OCI-LY1 (cell line): ENCODE measurements around the gene SKA2.

Experiments used
- H2AFZ ChIP-seq: fragments of 200-600 bp; sonication (generic), shearing (Covaris generic); 2 replicates; pipeline ENCODE4 v1.6.0; 2014; ENCODE audit warnings: antibody characterized with exemption, mild to moderate bottlenecking, low read length
- H3F3A ChIP-seq: fragments of 200-600 bp; sonication (generic), shearing (Covaris generic); 2 replicates; pipeline ENCODE4 v1.6.0; 2014; ENCODE audit warnings: mild to moderate bottlenecking, antibody characterized with exemption, low read length, moderate library complexity; ENCODE audit not compliant: insufficient read depth
- H3K27ac ChIP-seq: fragments of 200-600 bp; sonication (generic); 2 replicates; pipeline ENCODE4 v1.5.1; 2014; ENCODE audit warnings: low read length, mixed run types, mild to moderate bottlenecking, low read depth; ENCODE audit not compliant: poor library complexity, severe bottlenecking
- H3K27me3 ChIP-seq: fragments of 200-600 bp; sonication (generic); 2 replicates; pipeline ENCODE4 v1.6.0; 2014; ENCODE audit warnings: antibody characterized with exemption, mild to moderate bottlenecking, low read length, moderate library complexity; ENCODE audit not compliant: insufficient read depth
- H3K36me3 ChIP-seq: fragments of 200-600 bp; sonication (generic); 2 replicates; pipeline ENCODE4 v1.6.1; 2014; ENCODE audit warnings: mild to moderate bottlenecking, antibody characterized with exemption, low read length, moderate library complexity, mixed read lengths; ENCODE audit not compliant: insufficient read depth
- H3K4me1 ChIP-seq: fragments of 200-600 bp; sonication (generic); 2 replicates; pipeline ENCODE4 v1.5.1; 2014; ENCODE audit warnings: mild to moderate bottlenecking, low read length, moderate library complexity; ENCODE audit not compliant: insufficient read depth, severe bottlenecking
- H3K4me2 ChIP-seq: fragments of 200-600 bp; sonication (generic), shearing (Covaris generic); 2 replicates; pipeline ENCODE4 v1.6.1; 2014; ENCODE audit warnings: low read length
- H3K4me3 ChIP-seq: fragments of 200-600 bp; sonication (generic); 2 replicates; pipeline ENCODE4 v1.5.1; 2014; ENCODE audit warnings: low read length, low read depth, mild to moderate bottlenecking, mixed read lengths; ENCODE audit not compliant: poor library complexity, severe bottlenecking
- H3K79me2 ChIP-seq: fragments of 200-600 bp; shearing (Covaris generic); 2 replicates; pipeline ENCODE4 v1.6.1; 2016; ENCODE audit warnings: mixed run types, low read length, mixed read lengths; ENCODE audit not compliant: insufficient read depth
- H3K9ac ChIP-seq: fragments of 200-600 bp; sonication (generic), shearing (Covaris generic); 2 replicates; pipeline ENCODE4 v1.6.1; 2014; ENCODE audit warnings: mild to moderate bottlenecking, low read length, mixed read lengths
- H3K9me2 ChIP-seq: fragments of 200-600 bp; sonication (generic), shearing (Covaris generic); 2 replicates; pipeline ENCODE4 v1.6.1; 2014; ENCODE audit warnings: low read depth, mild to moderate bottlenecking, low read length, mixed read lengths
- H3K9me3 ChIP-seq: fragments of 200-600 bp; shearing (Covaris generic); 2 replicates; pipeline ENCODE4 v1.6.1; 2014; ENCODE audit warnings: low read length, mixed read lengths
- H4K20me1 ChIP-seq: fragments of 200-600 bp; sonication (generic), shearing (Covaris generic); 2 replicates; pipeline ENCODE4 v1.6.0; 2016; ENCODE audit warnings: mild to moderate bottlenecking, low read length; ENCODE audit not compliant: insufficient read depth
- CTCF ChIP-seq: fragments of 200-600 bp; sonication (generic), shearing (Covaris generic); IDR thresholded peaks from 2 replicates; pipeline ENCODE4 v1.5.1; 2017; ENCODE audit warnings: mild to moderate bottlenecking, antibody characterized with exemption, low read length, moderate library complexity, mixed read lengths
- EZH2 ChIP-seq: fragments of 200-600 bp; sonication (generic), shearing (Covaris generic); IDR thresholded peaks from 2 replicates; pipeline ENCODE4 v1.8.0; 2017; ENCODE audit warnings: borderline replicate concordance, mixed run types, mild to moderate bottlenecking, antibody characterized with exemption, low read length, moderate library complexity, mixed read lengths

SKA2 gene

GRCh38 chr17:59101178-59101577 is 53.8 kb downstream of the SKA2 start:
- Histone ChIP-seq H3K36me3 (peaks cover 58% of the 10 kb centered on the region), H3K27me3 (no peaks in the 10 kb centered on the region), H3K4me3 (no peak overlapping the region), H3K9ac (no peak overlapping the region), H3F3A (no peaks in the 10 kb centered on the region), H3K4me1 (peaks cover 17% of the 10 kb centered on the region), H3K4me2 (no peak overlapping the region), H3K9me3 (0 out of 2 replicates have a peak, but pooled peaks cover 6% of the 10 kb centered on the region), H4K20me1 (no peaks in the 10 kb centered on the region), H2AFZ (no peak overlapping the region), H3K9me2 (no peaks in the 10 kb centered on the region), H3K79me2 (peaks cover 42% of the 10 kb centered on the region), H3K27ac (no peak overlapping the region)
- TF ChIP-seq CTCF (no peak), EZH2 (no peak)

- H3K9me3 ChIP-seq = 0 out of 2 replicates have a peak, but pooled peaks cover 6% of the 10 kb centered on the region
- H3K4me2 ChIP-seq = no peak overlapping the region
- no peak for TF ChIP-seq EZH2
- TF ChIP-seq CTCF = no peak
- H3F3A ChIP-seq = no peaks in the 10 kb centered on the region
- H3K9me2 ChIP-seq = no peaks in the 10 kb centered on the region
- no peak overlapping the region for H3K9ac ChIP-seq
- H3K27ac ChIP-seq = no peak overlapping the region
- H3K4me1 ChIP-seq = peaks cover 19% of the 10 kb centered on the region
- H3K79me2 ChIP-seq = peaks cover 40% of the 10 kb centered on the region
- no peak overlapping the region for H3K4me3 ChIP-seq
- no peak overlapping the region for H2AFZ ChIP-seq
- no peaks in the 10 kb centered on the region for H3K27me3 ChIP-seq
- H4K20me1 ChIP-seq = no peaks in the 10 kb centered on the region
- H3K36me3 ChIP-seq = peaks cover 56% of the 10 kb centered on the region
Observed at GRCh38 chr17:59097876-59098275, 57.1 kb downstream of the SKA2 start.

- Histone ChIP-seq H3K9me3 (0 out of 2 replicates have a peak, but pooled peaks cover 6% of the 10 kb centered on the region), H3K27me3 (no peaks in the 10 kb centered on the region), H3K79me2 (peaks cover 44% of the 10 kb centered on the region), H3K27ac (no peak overlapping the region), H3K9me2 (no peaks in the 10 kb centered on the region), H3F3A (no peaks in the 10 kb centered on the region), H2AFZ (no peak overlapping the region), H3K4me3 (no peak overlapping the region), H3K9ac (no peak overlapping the region), H3K4me1 (peaks cover 19% of the 10 kb centered on the region), H3K36me3 (peaks cover 42% of the 10 kb centered on the region), H4K20me1 (no peaks in the 10 kb centered on the region), H3K4me2 (no peak overlapping the region)
- TF ChIP-seq EZH2 = no peak
- no peak for TF ChIP-seq CTCF
Observed at GRCh38 chr17:59094861-59095530, 60.0 kb downstream of the SKA2 start.
